HepG2 (cell line): ENCODE data around the gene MCFD2. TPM values are rescaled to one million over a fixed set of nuclear protein-coding genes. Genes with fewer than 3 reads are reported as not detected.
A peak's percentile ranks its signal among the peaks of the same experiment; 100 is the strongest.

Source experiments
- AGO1 ChIP-seq: fragments of 200-400 bp; formaldehyde crosslinking; IDR thresholded peaks from 2 replicates; pipeline ENCODE4 v1.6.1; 2017; ENCODE audit warnings: mild to moderate bottlenecking, low read depth, low read length, moderate library complexity; ENCODE audit not compliant: poor library complexity, severe bottlenecking
- ATF7 ChIP-seq, 2 experiments: fragments of 450-650 bp in 1 of 2; sonication (generic) in 1 of 2; formaldehyde crosslinking in 1 of 2; IDR thresholded peaks; 2 replicates each; pipeline versions ENCODE4 v1.4.0 to v1.6.1; 2016 to 2020; ENCODE audit warnings: antibody characterized with exemption in 1 of 2, mild to moderate bottlenecking in 1 of 2, missing genetic modification reagents in 1 of 2
- DPF2 ChIP-seq: sonication (generic); formaldehyde crosslinking; IDR thresholded peaks from 2 replicates; pipeline ENCODE4 v1.4.0; 2020; ENCODE audit warnings: mild to moderate bottlenecking, low read depth, missing genetic modification reagents, borderline replicate concordance
- KDM5A ChIP-seq: fragments of 200-600 bp; sonication (generic); IDR thresholded peaks from 2 replicates; pipeline ENCODE4 v1.7.0; 2018; ENCODE audit warnings: antibody characterized with exemption, mild to moderate bottlenecking, low read length, borderline replicate concordance
- MIXL1 ChIP-seq: IDR thresholded peaks from 2 replicates; pipeline ENCODE4 v1.6.1; 2016
- PAF1 ChIP-seq: IDR thresholded peaks from 2 replicates; pipeline ENCODE4 v1.6.1; 2016; ENCODE audit warnings: missing genetic modification reagents, missing compliant biosample characterization
- PPARG ChIP-seq: conservative IDR thresholded peaks from 2 replicates; pipeline ENCODE4 v1.6.1; 2016; ENCODE audit warnings: missing biosample characterization, missing genetic modification reagents
- RFXANK ChIP-seq: IDR thresholded peaks from 2 replicates; pipeline ENCODE4 v1.6.1; 2016
- SMAD1 ChIP-seq: sonication (generic); formaldehyde crosslinking; IDR thresholded peaks from 2 replicates; pipeline ENCODE4 v1.4.0; 2020; ENCODE audit warnings: missing genetic modification reagents, low read depth, mild to moderate bottlenecking, borderline replicate concordance
- SMARCE1 ChIP-seq: fragments of 450-650 bp; IDR thresholded peaks from 2 replicates; pipeline ENCODE4 v1.6.1; 2017; ENCODE audit warnings: borderline replicate concordance
- ZBTB3 ChIP-seq: sonication (generic); formaldehyde crosslinking; IDR thresholded peaks from 2 replicates; pipeline ENCODE4 v1.4.0; 2020; ENCODE audit warnings: low read depth, mild to moderate bottlenecking, moderate library complexity, missing genetic modification reagents, borderline replicate concordance
- ZKSCAN8 ChIP-seq: IDR thresholded peaks from 2 replicates; pipeline ENCODE4 v1.6.1; 2016; ENCODE audit warnings: borderline replicate concordance, missing genetic modification reagents, missing compliant biosample characterization
- ZNF24 ChIP-seq: fragments of 450-650 bp; IDR thresholded peaks from 2 replicates; pipeline ENCODE4 v1.6.1; 2017; ENCODE audit warnings: antibody characterized with exemption, mild to moderate bottlenecking
- ZNF282 ChIP-seq: fragments of 450-650 bp; IDR thresholded peaks from 2 replicates; pipeline ENCODE4 v1.6.1; 2018; ENCODE audit not compliant: partially characterized antibody
- ZNF510 ChIP-seq: sonication (generic); formaldehyde crosslinking; IDR thresholded peaks from 2 replicates; pipeline ENCODE4 v1.4.0; 2020; ENCODE audit warnings: low read depth, mild to moderate bottlenecking, missing genetic modification reagents
- ZNF556 ChIP-seq: sonication (generic); formaldehyde crosslinking; IDR thresholded peaks from 2 replicates; pipeline ENCODE4 v1.4.0; 2020; ENCODE audit warnings: mild to moderate bottlenecking, missing genetic modification reagents, borderline replicate concordance
- ZNF569 ChIP-seq: sonication (generic); formaldehyde crosslinking; IDR thresholded peaks from 2 replicates; pipeline ENCODE4 v1.5.0; 2020; ENCODE audit warnings: mild to moderate bottlenecking, missing genetic modification reagents, moderate library complexity, borderline replicate concordance
- ZNF577 ChIP-seq: sonication (generic); formaldehyde crosslinking; IDR thresholded peaks from 2 replicates; pipeline ENCODE4 v1.4.0; 2020; ENCODE audit warnings: mild to moderate bottlenecking, low read depth, missing genetic modification reagents, borderline replicate concordance
- ZNF615 ChIP-seq: sonication (generic); formaldehyde crosslinking; IDR thresholded peaks from 2 replicates; pipeline ENCODE4 v1.5.0; 2020; ENCODE audit warnings: mild to moderate bottlenecking, missing genetic modification reagents, borderline replicate concordance
- ZNF772 ChIP-seq: sonication (generic); formaldehyde crosslinking; IDR thresholded peaks from 2 replicates; pipeline ENCODE4 v1.5.0; 2020; ENCODE audit warnings: mild to moderate bottlenecking, missing genetic modification reagents
- ZNF782 ChIP-seq: sonication (generic); formaldehyde crosslinking; IDR thresholded peaks from 2 replicates; pipeline ENCODE4 v1.4.0; 2020; ENCODE audit warnings: missing genetic modification reagents, mild to moderate bottlenecking, borderline replicate concordance
- ZNF891 ChIP-seq: sonication (generic); formaldehyde crosslinking; IDR thresholded peaks from 2 replicates; pipeline ENCODE4 v1.5.0; 2020; ENCODE audit warnings: mild to moderate bottlenecking, missing genetic modification reagents
- polyA plus RNA-seq, 8 experiments: library from polyadenylated mRNA; depleted of rRNA in 3 of 8; stranded (reverse) in 7 of 8; unstranded in 1 of 8; fragments of >200 nt; fragmentation: Illumina TruSeq in 4 of 8; extraction: Trizol in 4 of 8; gene quantifications; 2 replicates each; pipeline versions ENCODE4 v1.2.1 to v1.2.3, GENCODE V29; 2011 to 2016; ENCODE audit warnings: low read depth in 4 of 8, missing spikeins in 1 of 8, mixed read lengths in 1 of 8; ENCODE audit not compliant: insufficient read depth in 1 of 8
- total RNA-seq, 5 experiments: library from RNA; depleted of rRNA; stranded (reverse); fragments of >200 nt; fragmentation: Illumina TruSeq; extraction: Trizol; gene quantifications; 2 replicates each; pipeline ENCODE4 v1.2.3, GENCODE V29; 2016; ENCODE audit warnings: low read depth in 1 of 5
- TF ChIP-seq, protein P1 (sequence below): sonication (generic); formaldehyde crosslinking; IDR thresholded peaks from 2 replicates; pipeline ENCODE4 v1.4.0; 2020; ENCODE audit warnings: low read depth, mild to moderate bottlenecking, missing genetic modification reagents
- TF ChIP-seq, protein P2 (sequence below): sonication (generic); formaldehyde crosslinking; IDR thresholded peaks from 2 replicates; pipeline ENCODE4 v1.4.0; 2020; ENCODE audit warnings: missing genetic modification reagents, borderline replicate concordance
- TF ChIP-seq, protein P3 (sequence below): sonication (generic); formaldehyde crosslinking; conservative IDR thresholded peaks from 2 replicates; pipeline ENCODE4 v1.8.0; 2022; ENCODE audit warnings: mild to moderate bottlenecking, moderate library complexity, missing genetic modification reagents

Gene MCFD2
- total and polyA plus RNA-seq, 2 of the 13 experiments (the other 11 are each of a cell fraction or from before 2014, with no cell fraction given): 183 to 232 TPM

DNA sequence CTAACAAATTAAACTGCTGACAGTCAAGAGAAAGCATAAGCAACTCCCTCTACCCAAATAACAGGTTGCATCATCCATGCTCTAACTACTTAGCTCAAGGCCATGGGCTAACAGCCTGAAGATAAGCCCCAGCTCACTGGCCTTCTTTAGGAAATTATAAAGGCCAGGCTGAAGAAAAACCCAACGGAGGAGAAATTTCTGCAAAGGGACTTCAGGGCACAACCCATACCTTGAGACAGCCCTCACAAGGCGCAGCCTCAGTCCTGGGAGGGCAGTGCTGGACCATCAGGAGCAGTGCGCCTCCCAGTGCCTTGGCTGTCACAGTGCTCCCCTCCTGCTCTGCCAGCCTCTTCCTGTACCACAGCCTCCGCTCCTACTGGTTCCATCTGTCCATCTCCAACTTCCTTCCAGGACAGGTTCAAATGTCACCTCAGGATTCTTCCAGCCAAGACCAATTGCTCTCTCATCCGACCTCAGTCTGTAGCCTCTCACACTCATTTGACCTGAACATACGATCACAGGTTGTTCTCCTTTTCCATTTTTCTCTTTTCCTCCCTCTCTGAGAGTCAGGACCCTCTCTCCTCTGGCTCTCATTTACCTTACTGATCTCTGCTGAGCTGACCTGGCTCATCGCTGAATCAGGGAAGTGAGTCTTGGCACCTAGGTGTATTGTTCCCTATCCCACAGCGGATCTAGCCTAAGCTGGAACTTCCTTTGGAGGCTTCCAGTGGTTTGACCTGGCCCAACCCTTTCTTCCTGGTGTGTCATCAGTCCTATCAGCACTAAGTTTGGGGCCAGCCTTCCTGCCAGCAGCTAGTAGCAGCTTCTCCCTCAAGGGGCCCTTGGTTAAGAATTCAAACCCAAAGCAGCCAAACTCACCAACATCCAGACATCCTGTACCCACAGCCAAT lies 1.9 kb downstream of the MCFD2 start (continued):
- TF ChIP-seq SMARCE1: no peak
- TF ChIP-seq ZNF577: no peak
- TF ChIP-seq DPF2 (CRISPR knock-in tag): no peak
- no peak for TF ChIP-seq KDM5A
- no peak for TF ChIP-seq ZNF282
- TF ChIP-seq ATF7 (IDR thresholded peaks at IDR 0.05): peak; percentile 61
- TF ChIP-seq ATF7 (CRISPR knock-in tag; IDR thresholded peaks at IDR 0.05): no peak
- TF ChIP-seq, protein P1, sequence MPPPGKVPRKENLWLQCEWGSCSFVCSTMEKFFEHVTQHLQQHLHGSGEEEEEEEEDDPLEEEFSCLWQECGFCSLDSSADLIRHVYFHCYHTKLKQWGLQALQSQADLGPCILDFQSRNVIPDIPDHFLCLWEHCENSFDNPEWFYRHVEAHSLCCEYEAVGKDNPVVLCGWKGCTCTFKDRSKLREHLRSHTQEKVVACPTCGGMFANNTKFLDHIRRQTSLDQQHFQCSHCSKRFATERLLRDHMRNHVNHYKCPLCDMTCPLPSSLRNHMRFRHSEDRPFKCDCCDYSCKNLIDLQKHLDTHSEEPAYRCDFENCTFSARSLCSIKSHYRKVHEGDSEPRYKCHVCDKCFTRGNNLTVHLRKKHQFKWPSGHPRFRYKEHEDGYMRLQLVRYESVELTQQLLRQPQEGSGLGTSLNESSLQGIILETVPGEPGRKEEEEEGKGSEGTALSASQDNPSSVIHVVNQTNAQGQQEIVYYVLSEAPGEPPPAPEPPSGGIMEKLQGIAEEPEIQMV (CRISPR knock-in tag): peak; percentile 74; the same call in 1 of the 2 replicates
- TF ChIP-seq, protein P2, sequence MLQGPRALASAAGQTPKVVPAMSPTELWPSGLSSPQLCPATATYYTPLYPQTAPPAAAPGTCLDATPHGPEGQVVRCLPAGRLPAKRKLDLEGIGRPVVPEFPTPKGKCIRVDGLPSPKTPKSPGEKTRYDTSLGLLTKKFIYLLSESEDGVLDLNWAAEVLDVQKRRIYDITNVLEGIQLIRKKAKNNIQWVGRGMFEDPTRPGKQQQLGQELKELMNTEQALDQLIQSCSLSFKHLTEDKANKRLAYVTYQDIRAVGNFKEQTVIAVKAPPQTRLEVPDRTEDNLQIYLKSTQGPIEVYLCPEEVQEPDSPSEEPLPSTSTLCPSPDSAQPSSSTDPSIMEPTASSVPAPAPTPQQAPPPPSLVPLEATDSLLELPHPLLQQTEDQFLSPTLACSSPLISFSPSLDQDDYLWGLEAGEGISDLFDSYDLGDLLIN (CRISPR knock-in tag): no peak
- TF ChIP-seq ZNF24: no peak
- TF ChIP-seq ZNF772: peak; percentile 75; the same call in 1 of the 2 replicates
- no peak for TF ChIP-seq ZBTB3 (CRISPR knock-in tag)
- no peak for TF ChIP-seq ZNF510
- TF ChIP-seq ZNF569: no peak
- TF ChIP-seq RFXANK (CRISPR knock-in tag): no peak
- TF ChIP-seq ZNF891: peak; percentile 70; the same call in 1 of the 2 replicates
- peak; percentile 6; the same call in 1 of the 2 replicates for TF ChIP-seq ZKSCAN8 (CRISPR knock-in tag)
- no peak for TF ChIP-seq MIXL1
- TF ChIP-seq ZNF556 (CRISPR knock-in tag): no peak
- peak; percentile 14; the same call in 1 of the 2 replicates for TF ChIP-seq PPARG (CRISPR knock-in tag)
- no peak for TF ChIP-seq PAF1
- TF ChIP-seq SMAD1 (CRISPR knock-in tag): no peak
- TF ChIP-seq, protein P3, sequence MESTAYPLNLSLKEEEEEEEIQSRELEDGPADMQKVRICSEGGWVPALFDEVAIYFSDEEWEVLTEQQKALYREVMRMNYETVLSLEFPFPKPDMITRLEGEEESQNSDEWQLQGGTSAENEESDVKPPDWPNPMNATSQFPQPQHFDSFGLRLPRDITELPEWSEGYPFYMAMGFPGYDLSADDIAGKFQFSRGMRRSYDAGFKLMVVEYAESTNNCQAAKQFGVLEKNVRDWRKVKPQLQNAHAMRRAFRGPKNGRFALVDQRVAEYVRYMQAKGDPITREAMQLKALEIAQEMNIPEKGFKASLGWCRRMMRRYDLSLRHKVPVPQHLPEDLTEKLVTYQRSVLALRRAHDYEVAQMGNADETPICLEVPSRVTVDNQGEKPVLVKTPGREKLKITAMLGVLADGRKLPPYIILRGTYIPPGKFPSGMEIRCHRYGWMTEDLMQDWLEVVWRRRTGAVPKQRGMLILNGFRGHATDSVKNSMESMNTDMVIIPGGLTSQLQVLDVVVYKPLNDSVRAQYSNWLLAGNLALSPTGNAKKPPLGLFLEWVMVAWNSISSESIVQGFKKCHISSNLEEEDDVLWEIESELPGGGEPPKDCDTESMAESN: 0 out of 2 replicates have a peak, but pooled peaks have one; percentile 18
- no peak for TF ChIP-seq AGO1
- peak; percentile 61; the same call in 1 of the 2 replicates for TF ChIP-seq ZNF782 (CRISPR knock-in tag)
- TF ChIP-seq ZNF615 (CRISPR knock-in tag): no peak
